ENCODE data around the gene MPPED1.

DNA sequence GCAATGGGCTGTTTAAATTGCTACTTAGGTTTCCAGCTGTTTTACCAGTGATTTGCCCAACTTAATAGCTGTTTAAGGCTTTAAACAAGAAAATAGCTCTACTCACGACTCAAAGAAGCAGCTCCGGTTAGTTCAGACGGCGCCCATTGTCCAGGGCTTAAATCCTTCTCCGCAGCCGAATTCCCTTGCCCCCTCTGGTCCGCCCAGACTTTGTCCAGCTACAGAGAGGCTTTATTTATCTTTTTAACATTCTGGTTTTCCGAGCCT, 47.7 kb upstream of the MPPED1 start:
- TF ChIP-seq, protein P1, sequence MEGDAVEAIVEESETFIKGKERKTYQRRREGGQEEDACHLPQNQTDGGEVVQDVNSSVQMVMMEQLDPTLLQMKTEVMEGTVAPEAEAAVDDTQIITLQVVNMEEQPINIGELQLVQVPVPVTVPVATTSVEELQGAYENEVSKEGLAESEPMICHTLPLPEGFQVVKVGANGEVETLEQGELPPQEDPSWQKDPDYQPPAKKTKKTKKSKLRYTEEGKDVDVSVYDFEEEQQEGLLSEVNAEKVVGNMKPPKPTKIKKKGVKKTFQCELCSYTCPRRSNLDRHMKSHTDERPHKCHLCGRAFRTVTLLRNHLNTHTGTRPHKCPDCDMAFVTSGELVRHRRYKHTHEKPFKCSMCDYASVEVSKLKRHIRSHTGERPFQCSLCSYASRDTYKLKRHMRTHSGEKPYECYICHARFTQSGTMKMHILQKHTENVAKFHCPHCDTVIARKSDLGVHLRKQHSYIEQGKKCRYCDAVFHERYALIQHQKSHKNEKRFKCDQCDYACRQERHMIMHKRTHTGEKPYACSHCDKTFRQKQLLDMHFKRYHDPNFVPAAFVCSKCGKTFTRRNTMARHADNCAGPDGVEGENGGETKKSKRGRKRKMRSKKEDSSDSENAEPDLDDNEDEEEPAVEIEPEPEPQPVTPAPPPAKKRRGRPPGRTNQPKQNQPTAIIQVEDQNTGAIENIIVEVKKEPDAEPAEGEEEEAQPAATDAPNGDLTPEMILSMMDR (IDR thresholded peaks at IDR 0.05 in 8 of 11, conservative IDR thresholded peaks at IDR 0.05 in 3 of 11): no peak
- TF ChIP-seq POLR2AphosphoS5 (IDR thresholded peaks at IDR 0.05): no peak
- no peak for TF ChIP-seq POLR2A (IDR thresholded peaks at IDR 0.05)
